Stimulated activated CD4-positive, alpha-beta T cell treated with anti-CD3 and anti-CD28 coated beads, Interleukin-4, amount 100 ng/mL, for 24 hours (primary cell): Measurements from ENCODE around the gene PON2.

Experiments used
- DNase-seq: peaks from one replicate; pipeline ENCODE4 v3.0.0-alpha.2; 2020

Gene PON2

DNA sequence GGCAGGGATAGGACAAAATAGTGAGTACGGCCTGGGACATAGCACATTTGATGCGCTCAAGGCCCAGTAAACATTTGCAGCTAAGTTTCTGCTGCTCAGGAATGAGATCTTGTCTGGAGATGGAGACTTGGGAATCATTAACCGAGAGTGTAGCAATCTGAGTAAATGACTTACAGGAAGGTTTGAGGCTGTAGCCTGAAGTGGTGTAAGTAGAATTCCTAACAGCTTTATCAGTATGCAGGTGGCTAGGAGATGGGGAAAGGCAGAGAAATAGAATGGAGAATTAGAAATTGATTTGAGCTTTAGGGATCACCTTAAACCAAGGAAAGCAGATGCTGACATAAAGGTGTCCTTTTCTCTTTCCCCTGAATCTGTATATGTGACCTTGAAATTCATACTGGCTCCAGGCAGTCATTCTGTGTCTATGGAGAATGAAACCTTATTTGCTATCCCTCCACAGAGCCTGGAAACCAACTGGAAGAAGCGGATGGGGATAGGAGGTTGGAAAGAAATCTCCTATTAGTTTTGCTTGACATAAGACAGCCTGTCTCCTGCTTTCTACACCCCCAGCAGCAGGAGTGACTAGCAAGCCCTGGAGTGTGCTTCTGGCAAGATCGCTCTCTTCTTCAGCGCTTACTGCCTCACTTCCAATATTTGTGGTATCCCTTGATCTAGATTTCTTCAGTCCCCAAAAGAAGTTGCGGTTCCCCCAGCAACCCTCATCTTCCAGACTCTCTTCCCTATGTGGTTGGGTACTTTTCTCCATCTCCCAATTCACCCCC is 6.4 kb upstream of the PON2 start:
- DNase-seq, result no peak

DNA sequence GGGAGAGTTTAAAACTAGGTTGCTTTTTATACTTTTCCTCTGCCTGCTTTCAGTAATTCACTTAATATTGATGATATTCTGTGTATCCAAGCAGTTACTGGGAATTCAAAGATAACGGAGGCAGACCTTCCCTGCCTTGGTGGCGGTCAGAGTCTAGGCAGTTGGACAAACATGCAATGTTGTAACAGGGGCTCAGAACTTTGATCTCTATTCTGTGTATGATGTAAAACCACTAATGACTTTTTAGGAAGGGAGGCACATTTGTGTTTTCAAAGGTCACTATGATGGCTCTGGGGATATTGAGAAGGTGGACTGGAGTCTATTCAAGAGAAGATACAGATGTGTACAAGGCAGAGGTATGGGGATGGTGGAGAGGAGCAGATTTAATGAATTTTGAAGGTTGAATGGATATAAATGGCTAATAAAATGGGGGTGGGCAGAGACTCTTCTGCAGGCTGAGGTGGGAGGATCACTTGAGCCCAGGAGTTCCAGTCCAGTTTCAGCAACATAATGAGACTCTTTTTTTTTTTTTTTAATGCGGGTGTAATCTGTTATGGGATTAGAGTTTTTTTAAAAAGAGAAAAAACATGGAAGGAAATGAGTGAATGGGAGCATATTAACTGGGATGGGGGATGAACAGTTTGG is 5.7 kb upstream of the PON2 start:
- DNase-seq, result no peak

DNA sequence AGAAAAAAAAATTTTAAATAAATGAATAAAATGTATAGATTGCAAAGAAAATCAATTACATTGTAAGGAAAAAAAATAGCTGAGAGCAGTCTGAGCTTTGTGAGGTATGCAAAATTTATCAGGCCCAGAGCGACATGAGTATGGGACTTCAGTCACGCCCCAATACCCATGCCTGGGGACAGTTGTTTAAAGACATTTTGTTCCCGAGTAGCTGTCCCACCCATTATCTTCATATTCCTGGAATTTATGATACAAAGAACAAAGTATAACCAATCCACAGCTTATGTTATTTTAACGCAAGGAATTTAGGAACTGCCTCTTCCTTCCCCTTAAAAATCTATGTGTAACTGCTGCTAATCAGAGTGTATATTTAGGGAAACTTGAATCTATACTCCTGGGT is 1.6 kb upstream of the PON2 start:
- DNase-seq, result no peak

DNA sequence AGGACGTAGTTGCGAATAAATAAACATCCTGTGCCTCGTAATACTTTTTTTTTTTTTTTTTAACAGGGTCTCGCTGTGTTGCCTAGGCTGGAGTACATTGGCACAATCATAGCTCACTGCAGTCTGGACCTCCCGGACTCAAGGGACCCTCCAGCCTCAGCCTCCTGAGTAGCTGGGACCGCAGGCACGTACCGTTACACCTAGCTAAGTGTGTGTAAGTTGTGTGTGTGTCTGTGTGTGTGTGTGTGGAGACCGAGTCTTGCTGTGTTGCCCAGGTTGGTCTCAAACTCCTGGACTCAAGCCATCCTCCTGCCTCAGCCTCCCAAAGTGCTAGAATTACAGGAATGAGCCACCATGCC is 573 bp upstream of the PON2 start:
- DNase-seq, result no peak

GRCh38 chr7:95433952-95434556 is 774 bp downstream of the PON2 start:
- DNase-seq, result no peak

DNA sequence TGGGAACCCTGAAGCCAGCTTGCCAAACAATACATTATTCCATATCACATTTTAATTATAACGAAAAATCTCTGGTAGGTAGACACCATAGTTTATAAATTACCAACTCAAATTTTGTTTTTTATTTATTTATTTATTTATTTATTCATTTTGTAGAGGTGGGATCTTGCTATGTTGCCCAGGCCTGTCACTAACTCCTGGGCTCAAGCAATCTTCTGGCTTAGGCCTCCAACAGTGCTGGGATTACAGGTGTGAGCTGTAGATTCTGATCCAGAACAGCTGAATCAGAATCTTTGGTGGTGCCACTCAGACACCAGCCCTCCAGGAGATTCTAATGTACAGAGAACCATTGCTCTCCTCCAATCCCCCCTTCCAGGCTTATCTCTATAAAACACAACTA is 1.7 kb downstream of the PON2 start:
- DNase-seq, result no peak

- DNase-seq, result no peak
These were observed 2.2 kb downstream of the PON2 start for GRCh38 chr7:95432606-95433005.

- DNase-seq, result no peak
These were observed 4.0 kb downstream of the PON2 start for GRCh38 chr7:95430864-95431263.

- no peak for DNase-seq
These were observed 5.4 kb downstream of the PON2 start for GRCh38 chr7:95429241-95429990.

GRCh38 chr7:95427914-95428516 is 6.8 kb downstream of the PON2 start:
- no peak for DNase-seq

- no peak for DNase-seq
These were observed 7.7 kb downstream of the PON2 start for GRCh38 chr7:95427166-95427565.

DNA sequence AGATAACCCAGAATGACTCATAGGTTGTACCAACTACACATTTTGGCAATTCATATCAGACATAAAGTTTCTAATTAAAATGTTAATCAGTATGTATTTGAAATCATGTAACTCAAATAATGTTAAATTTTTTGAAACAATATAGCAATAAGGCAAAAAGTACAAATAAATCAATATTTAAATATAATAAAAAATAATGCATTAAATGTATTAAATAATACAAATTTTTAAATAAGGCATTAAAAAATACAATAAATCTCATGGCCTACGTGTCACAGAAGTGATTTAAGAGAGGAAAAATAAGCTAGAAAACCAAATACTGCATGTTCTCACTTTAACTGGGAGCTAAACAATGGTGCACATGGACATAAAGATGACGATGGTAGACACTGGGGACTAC is 9.1 kb downstream of the PON2 start:
- no peak for DNase-seq

- DNase-seq, result no peak
These were observed 10.1 kb downstream of the PON2 start for GRCh38 chr7:95424716-95425115.

DNA sequence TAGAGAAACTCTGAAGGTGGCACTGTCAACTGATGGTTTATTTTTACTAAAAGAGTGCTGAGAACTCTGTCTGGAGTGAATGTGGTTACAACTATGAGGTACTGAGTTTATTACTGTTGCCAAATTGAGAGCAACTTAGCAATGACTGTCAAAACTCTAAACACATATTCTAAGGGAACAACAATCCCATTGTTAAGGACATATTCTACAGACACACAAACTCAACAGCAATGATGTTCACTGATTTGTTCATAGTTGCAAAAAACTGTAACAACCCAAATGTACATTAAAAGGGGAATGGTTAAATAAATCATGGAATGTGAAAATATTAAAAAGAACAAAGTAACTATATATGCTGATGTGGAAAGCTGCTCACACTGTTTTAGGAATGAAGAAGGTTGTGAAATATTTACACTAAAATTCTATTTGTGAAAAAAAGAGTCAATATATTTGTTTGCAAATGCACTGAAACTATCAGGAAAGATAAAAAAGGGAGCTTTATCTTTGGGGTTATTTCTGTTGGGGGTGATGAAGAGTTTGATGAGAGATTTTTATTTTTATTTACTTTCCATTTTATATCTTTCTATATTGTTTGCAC is 12.9 kb downstream of the PON2 start:
- no peak for DNase-seq

DNA sequence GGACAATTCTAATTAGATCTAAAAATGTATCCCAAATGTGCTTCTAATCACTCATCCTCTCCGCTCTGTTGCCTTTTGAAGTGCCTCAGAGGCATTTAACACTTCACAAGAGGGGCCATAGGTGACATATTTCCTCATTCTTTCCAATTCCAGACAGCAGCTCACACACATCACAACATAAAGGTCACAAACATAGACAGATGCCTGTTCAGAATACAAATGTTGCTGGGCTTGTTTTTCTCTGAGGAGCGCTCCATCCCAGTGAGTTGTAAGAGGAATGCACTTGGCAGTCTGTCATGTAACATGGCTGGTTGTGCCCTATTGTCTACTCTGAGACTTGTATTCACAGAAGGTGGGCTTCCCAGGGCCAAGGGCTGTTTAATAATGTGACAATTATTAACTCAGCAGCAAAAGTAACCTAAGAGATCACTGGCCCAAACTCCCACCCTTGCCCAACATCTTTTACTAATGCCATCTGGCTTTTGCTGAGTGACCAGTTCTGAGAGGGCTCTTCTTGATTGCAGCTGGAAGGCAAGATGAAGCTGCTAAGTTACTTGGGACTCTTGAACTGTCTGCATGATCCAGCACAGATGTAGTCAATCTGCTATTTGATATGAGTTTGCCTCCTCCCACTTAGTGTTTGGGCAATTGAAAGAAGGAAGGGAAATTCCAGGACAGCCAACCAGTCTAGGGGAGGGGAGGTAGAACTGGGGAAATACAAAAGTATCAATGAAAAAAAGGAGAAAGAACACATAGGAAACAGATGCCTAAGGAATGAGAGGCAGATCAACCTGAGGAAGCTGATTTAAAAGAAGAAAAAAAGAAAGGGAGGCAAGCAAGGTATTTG is 13.6 kb downstream of the PON2 start:
- DNase-seq, result no peak

GRCh38 chr7:95412075-95412474 is 22.8 kb downstream of the PON2 start:
- no peak for DNase-seq

- no peak for DNase-seq
These were observed 23.2 kb downstream of the PON2 start for GRCh38 chr7:95411666-95412065.

- no peak for DNase-seq
These were observed 23.8 kb downstream of the PON2 start for GRCh38 chr7:95411036-95411435.

DNA sequence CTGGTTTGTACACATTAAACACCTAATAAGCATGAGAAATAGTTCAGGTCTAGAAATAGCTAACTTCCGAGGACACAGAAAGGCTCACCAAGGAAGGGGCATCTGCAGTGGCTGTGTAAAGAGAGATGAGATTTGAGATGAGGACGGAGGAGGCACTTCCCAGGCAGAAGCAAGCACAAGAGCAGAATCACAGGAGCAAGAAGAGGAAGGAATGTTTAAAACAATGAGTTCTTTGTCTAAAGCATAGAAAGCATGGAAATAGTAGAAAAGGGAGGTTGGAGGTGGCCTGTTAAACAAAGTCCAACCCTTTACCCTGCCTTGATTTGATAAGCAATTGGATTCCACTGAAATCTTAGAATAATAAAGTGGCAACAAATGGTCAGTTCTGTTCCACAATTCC is 27.1 kb downstream of the PON2 start:
- DNase-seq, result no peak

GRCh38 chr7:95405800-95406199 is 29.0 kb downstream of the PON2 start:
- DNase-seq, result no peak

GRCh38 chr7:95405208-95405607 is 29.6 kb downstream of the PON2 start:
- no peak for DNase-seq

DNA sequence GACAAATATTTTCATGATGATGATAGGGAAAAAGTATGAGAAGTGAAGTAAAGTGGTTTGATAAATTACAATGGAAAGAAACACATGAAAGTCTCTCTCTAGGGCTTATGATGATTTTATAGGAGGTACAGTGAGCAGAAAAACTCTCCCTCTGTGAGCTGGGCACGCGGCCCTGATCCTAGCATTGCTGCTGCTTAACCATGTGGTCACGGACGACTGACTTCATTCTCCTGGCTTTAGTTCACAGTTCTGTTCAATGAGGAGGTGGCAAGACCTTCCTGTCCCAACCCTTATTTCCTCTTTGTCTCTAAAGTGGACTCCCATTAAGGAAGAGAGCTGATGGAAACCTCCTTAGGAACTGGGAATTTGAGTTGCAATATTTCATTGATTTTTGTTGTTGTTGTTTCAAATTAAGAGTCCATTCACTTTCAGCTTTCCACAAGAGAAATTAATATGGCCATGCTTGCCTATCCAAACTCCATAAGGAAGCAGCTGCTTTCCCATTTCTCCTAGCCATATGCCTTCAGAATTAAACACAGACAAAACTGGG is 30.4 kb downstream of the PON2 start:
- DNase-seq, result no peak
